ENCODE results near the gene RALGAPB. TPM values are rescaled to one million over a fixed set of nuclear protein-coding genes. Genes with fewer than 3 reads are reported as not detected.

The RALGAPB gene
- total RNA-seq: 19.3 and 21.6 TPM in 2 replicates

GRCh38 chr20:38472513-38473366 is at the start of gene RALGAPB:
RALGAPB (plus strand) TSS chr20:38472843; CDS start chr20:38488433, 15,590 bp downstream.

GRCh38 chr20:38434770-38435554 is 37.7 kb upstream of the RALGAPB start, which contains the start of gene SNHG17:
SNHG17 (minus strand) TSS chr20:38435328.

GRCh38 chr20:38581013-38581412 is 108.4 kb downstream of the RALGAPB start, which contains the start of gene ADIG:
ADIG (plus strand) TSS chr20:38581197; CDS start chr20:38581251, 54 bp downstream.

GRCh38 chr20:38601216-38602184 is 128.9 kb downstream of the RALGAPB start, which contains the start of gene ARHGAP40:
ARHGAP40 (plus strand) TSS chr20:38601809.

Other genes starting within 250 kb of the RALGAPB start
- gene KIAA1755, start 212.1 kb upstream of the RALGAPB start, total RNA-seq: 2.8 and 3.5 TPM in 2 replicates
- gene BPI, start 168.7 kb upstream of the RALGAPB start, total RNA-seq: not detected in 2 replicates
- gene LBP, start 126.4 kb upstream of the RALGAPB start, total RNA-seq: not detected in 2 replicates
- 3.2 and 15.2 TPM in 2 replicates for gene SNHG17, start 37.5 kb upstream of the RALGAPB start, total RNA-seq
- gene ADIG, start 108.4 kb downstream of the RALGAPB start, total RNA-seq: not detected in 2 replicates
- gene ARHGAP40, start 129.0 kb downstream of the RALGAPB start, total RNA-seq: under 0.01 and 1.2 TPM in 2 replicates